C4-2B (cell line): ENCODE measurements around the gene CILP2.

Experiments used
- ZFX ChIP-seq: fragments of 450-650 bp; IDR thresholded peaks from 2 replicates; pipeline ENCODE4 v1.6.1; 2017
- TF ChIP-seq, protein P1 (sequence below): fragments of 450-650 bp; conservative IDR thresholded peaks from 2 replicates; pipeline ENCODE4 v1.5.1; 2017; ENCODE audit warnings: mild to moderate bottlenecking

DNA sequence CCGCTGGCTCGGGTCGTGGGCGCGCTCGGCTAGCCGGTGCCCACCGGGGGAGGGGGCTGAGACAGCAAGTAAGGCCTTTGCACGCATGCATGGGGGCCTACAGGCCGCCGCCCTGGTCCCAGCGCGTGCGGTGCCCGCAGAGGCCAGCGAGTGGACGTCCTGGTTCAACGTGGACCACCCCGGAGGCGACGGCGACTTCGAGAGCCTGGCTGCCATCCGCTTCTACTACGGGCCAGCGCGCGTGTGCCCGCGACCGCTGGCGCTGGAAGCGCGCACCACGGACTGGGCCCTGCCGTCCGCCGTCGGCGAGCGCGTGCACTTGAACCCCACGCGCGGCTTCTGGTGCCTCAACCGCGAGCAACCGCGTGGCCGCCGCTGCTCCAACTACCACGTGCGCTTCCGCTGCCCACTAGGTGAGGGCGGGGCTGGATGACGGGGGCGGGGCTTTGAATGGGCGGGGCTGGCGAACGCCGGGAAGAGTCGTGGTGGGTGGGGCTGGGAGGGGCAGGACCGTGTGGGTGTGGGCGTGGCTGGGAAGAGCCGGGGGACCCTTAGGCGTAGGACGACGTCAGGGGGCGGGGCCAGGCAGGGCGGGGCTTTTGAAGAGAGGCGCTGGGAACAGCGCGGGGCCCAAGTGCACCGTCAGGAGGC, 2.1 kb downstream of the CILP2 start:
- TF ChIP-seq, protein P1, sequence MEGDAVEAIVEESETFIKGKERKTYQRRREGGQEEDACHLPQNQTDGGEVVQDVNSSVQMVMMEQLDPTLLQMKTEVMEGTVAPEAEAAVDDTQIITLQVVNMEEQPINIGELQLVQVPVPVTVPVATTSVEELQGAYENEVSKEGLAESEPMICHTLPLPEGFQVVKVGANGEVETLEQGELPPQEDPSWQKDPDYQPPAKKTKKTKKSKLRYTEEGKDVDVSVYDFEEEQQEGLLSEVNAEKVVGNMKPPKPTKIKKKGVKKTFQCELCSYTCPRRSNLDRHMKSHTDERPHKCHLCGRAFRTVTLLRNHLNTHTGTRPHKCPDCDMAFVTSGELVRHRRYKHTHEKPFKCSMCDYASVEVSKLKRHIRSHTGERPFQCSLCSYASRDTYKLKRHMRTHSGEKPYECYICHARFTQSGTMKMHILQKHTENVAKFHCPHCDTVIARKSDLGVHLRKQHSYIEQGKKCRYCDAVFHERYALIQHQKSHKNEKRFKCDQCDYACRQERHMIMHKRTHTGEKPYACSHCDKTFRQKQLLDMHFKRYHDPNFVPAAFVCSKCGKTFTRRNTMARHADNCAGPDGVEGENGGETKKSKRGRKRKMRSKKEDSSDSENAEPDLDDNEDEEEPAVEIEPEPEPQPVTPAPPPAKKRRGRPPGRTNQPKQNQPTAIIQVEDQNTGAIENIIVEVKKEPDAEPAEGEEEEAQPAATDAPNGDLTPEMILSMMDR, result no peak
- no peak for TF ChIP-seq ZFX
